Thyroid gland (tissue), 4 donors: ENCODE data around the gene MYO18B.

ENCODE experiments used
- POLR2A ChIP-seq, 2 donors: fragments of 450-650 bp; IDR thresholded peaks; one replicate each; pipeline ENCODE4 v1.6.1; 2017; ENCODE audit warnings: antibody characterized with exemption in 2 of 2, mild to moderate bottlenecking in 2 of 2, moderate library complexity in 1 of 2
- TF ChIP-seq, protein P1 (sequence below), 6 experiments: fragments of 200-600 bp in 3 of 6; fragments of 450-650 bp in 3 of 6; sonication (generic) in 3 of 6; IDR thresholded peaks; one replicate each; pipeline ENCODE4 v1.5.1; 2016 to 2019; ENCODE audit warnings: antibody characterized with exemption in 6 of 6, mild to moderate bottlenecking in 2 of 6, inconsistent platforms in 1 of 6, moderate library complexity in 1 of 6

DNA sequence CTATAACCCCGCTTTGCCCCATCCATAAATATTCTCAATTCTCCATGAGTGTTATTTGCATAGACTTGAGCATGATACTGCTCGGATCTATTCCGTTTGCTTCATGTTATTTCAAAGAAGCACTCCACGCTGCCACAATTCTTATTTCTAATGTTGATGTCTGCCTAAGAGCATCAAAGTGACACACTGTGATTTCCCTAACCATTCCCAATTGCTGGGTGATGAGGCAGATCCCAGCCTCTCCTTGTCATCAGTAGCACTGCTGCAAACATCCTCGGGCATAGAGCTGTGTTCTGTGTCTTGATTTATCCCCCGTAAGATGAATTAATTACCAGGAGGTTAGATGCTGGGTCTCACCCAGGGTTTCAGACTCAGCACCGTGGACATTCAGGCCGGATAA, 249.0 kb downstream of the MYO18B start:
- TF ChIP-seq, protein P1, sequence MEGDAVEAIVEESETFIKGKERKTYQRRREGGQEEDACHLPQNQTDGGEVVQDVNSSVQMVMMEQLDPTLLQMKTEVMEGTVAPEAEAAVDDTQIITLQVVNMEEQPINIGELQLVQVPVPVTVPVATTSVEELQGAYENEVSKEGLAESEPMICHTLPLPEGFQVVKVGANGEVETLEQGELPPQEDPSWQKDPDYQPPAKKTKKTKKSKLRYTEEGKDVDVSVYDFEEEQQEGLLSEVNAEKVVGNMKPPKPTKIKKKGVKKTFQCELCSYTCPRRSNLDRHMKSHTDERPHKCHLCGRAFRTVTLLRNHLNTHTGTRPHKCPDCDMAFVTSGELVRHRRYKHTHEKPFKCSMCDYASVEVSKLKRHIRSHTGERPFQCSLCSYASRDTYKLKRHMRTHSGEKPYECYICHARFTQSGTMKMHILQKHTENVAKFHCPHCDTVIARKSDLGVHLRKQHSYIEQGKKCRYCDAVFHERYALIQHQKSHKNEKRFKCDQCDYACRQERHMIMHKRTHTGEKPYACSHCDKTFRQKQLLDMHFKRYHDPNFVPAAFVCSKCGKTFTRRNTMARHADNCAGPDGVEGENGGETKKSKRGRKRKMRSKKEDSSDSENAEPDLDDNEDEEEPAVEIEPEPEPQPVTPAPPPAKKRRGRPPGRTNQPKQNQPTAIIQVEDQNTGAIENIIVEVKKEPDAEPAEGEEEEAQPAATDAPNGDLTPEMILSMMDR (IDR thresholded peaks at IDR 0.05), result no peak
- no peak for TF ChIP-seq POLR2A (IDR thresholded peaks at IDR 0.05)
